Smooth muscle cell (in vitro differentiated cells): ENCODE results near the gene TUBGCP2. TPM values are rescaled to one million over a fixed set of nuclear protein-coding genes. Genes with fewer than 3 reads are reported as not detected.

Experiments
- DNase-seq: peaks from one replicate; lab custom pipeline; 2025; ENCODE audit not compliant: unreplicated experiment; lab: John Stamatoyannopoulos, UW
- H2AFZ ChIP-seq: fragments of 200-600 bp; sonication (generic); 2 replicates; pipeline ENCODE4 v1.6.0; 2016; ENCODE audit warnings: antibody characterized with exemption, low read depth, mild to moderate bottlenecking
- H3F3A ChIP-seq: fragments of 200-600 bp; sonication (generic); 2 replicates; pipeline ENCODE4 v1.6.0; 2017; ENCODE audit warnings: antibody characterized with exemption, low read depth
- H3K27ac ChIP-seq: fragments of 200-600 bp; sonication (generic); 2 replicates; pipeline ENCODE4 v1.5.1; 2016; ENCODE audit warnings: low read depth, mild to moderate bottlenecking
- H3K27me3 ChIP-seq: fragments of 200-600 bp; sonication (generic); 2 replicates; pipeline ENCODE4 v1.6.1; 2016; ENCODE audit warnings: low read depth, mild to moderate bottlenecking
- H3K36me3 ChIP-seq: fragments of 200-600 bp; sonication (generic); 2 replicates; pipeline ENCODE4 v1.5.1; 2016; ENCODE audit warnings: low read depth
- H3K4me1 ChIP-seq: fragments of 200-600 bp; sonication (generic); 2 replicates; pipeline ENCODE4 v1.5.1; 2016; ENCODE audit warnings: low read depth
- H3K4me2 ChIP-seq: fragments of 200-600 bp; sonication (generic); 2 replicates; pipeline ENCODE4 v1.6.0; 2016; ENCODE audit warnings: mild to moderate bottlenecking
- H3K4me3 ChIP-seq: fragments of 200-600 bp; sonication (generic); 2 replicates; pipeline ENCODE4 v1.5.1; 2016; ENCODE audit warnings: mild to moderate bottlenecking
- H3K79me2 ChIP-seq: fragments of 200-600 bp; sonication (generic); 2 replicates; pipeline ENCODE4 v1.6.0; 2016; ENCODE audit warnings: low read depth, mild to moderate bottlenecking
- H3K9ac ChIP-seq: fragments of 200-600 bp; sonication (generic); 2 replicates; pipeline ENCODE4 v1.6.0; 2016; ENCODE audit warnings: low read depth
- H3K9me3 ChIP-seq: fragments of 200-600 bp; sonication (generic); replicated peaks from 2 replicates; pipeline ENCODE4 v1.5.1; 2016; ENCODE audit warnings: low read depth
- H4K20me1 ChIP-seq: fragments of 200-600 bp; sonication (generic); 2 replicates; pipeline ENCODE4 v1.6.0; 2016; ENCODE audit warnings: low read depth
- CTCF ChIP-seq: fragments of 200-600 bp; sonication (generic); IDR thresholded peaks from 2 replicates; pipeline ENCODE4 v1.5.1; 2017; ENCODE audit warnings: borderline replicate concordance, mild to moderate bottlenecking, antibody characterized with exemption; ENCODE audit not compliant: insufficient read depth, poor library complexity, severe bottlenecking
- WGBS: methylation state at CpG from one replicate; pipeline ENCODE4 v1.1.7; 2016; ENCODE audit warnings: low lambda C conversion rate; 5-methylcytosine and 5-hydroxymethylcytosine counted together
- polyA plus RNA-seq: library from polyadenylated mRNA; unstranded; fragments of >200 nt; fragmentation: Nextera tagmentation; extraction: Ambion mirVana; gene quantifications from 2 replicates; pipeline ENCODE4 v1.2.1, GENCODE V29; 2016
- total RNA-seq: library from RNA; depleted of rRNA; stranded (reverse); fragments of >200 nt; gene quantifications from 2 replicates; pipeline ENCODE4 v1.2.3, GENCODE V29; 2014

Gene TUBGCP2
- total and polyA plus RNA-seq, 2 experiments from 2014 or later = 39.5 to 40.5 TPM

- Histone ChIP-seq H3K9ac (no peak overlapping the region), H3K36me3 (peaks cover 5% of the 10 kb centered on the region)
- WGBS = 99% methylated on average over 14 of the region's 14 CpGs
Measured at GRCh38 chr10:133299738-133300137, 8.9 kb downstream of the TUBGCP2 start.

GRCh38 chr10:133299224-133299623 lies 9.4 kb downstream of the TUBGCP2 start:
- peaks cover 35% of the 10 kb centered on the region for H4K20me1 ChIP-seq
- no peaks in the 10 kb centered on the region for H3K4me1 ChIP-seq
- no peaks in the 10 kb centered on the region for H3F3A ChIP-seq
- no peaks in the 10 kb centered on the region for H3K9me3 ChIP-seq
- no peak overlapping the region for H3K9ac ChIP-seq
- peaks cover 18% of the 10 kb centered on the region for H3K79me2 ChIP-seq
- no peak overlapping the region for H3K27ac ChIP-seq
- no peak overlapping the region for H3K4me3 ChIP-seq
- H3K4me2 ChIP-seq = no peak overlapping the region
- H3K27me3 ChIP-seq = no peaks in the 10 kb centered on the region
- no peak overlapping the region for H2AFZ ChIP-seq
- peaks cover 5% of the 10 kb centered on the region for H3K36me3 ChIP-seq
- WGBS = 96% methylated on average over 10 of the region's 10 CpGs
- TF ChIP-seq CTCF = no peak
- DNase-seq = no peak

More at GRCh38 chr10:133299738-133300137, 8.9 kb downstream of the TUBGCP2 start:
- no peak for TF ChIP-seq CTCF
- Histone ChIP-seq H3K4me3 (no peak overlapping the region), H3K4me1 (no peaks in the 10 kb centered on the region), H2AFZ (no peak overlapping the region), H3K27ac (no peak overlapping the region), H3K4me2 (no peak overlapping the region), H3K9me3 (no peaks in the 10 kb centered on the region), H4K20me1 (peaks cover 40% of the 10 kb centered on the region), H3K27me3 (no peaks in the 10 kb centered on the region), H3F3A (no peaks in the 10 kb centered on the region), H3K79me2 (peaks cover 24% of the 10 kb centered on the region)
- no peak for DNase-seq

GRCh38 chr10:133298466-133298865 lies 10.2 kb downstream of the TUBGCP2 start:
- DNase-seq = no peak
- Histone ChIP-seq H3K4me1 (no peaks in the 10 kb centered on the region), H3K9ac (no peak overlapping the region), H3K79me2 (peaks cover 11% of the 10 kb centered on the region), H3K4me3 (no peak overlapping the region), H3K4me2 (no peak overlapping the region), H3K27ac (no peak overlapping the region), H3F3A (no peaks in the 10 kb centered on the region), H4K20me1 (peaks cover 27% of the 10 kb centered on the region), H3K36me3 (peaks cover 5% of the 10 kb centered on the region), H3K9me3 (no peaks in the 10 kb centered on the region), H3K27me3 (no peaks in the 10 kb centered on the region), H2AFZ (no peak overlapping the region)
- WGBS = 95% methylated on average over 14 of the region's 14 CpGs
- TF ChIP-seq CTCF = no peak

GRCh38 chr10:133297504-133297903 lies 11.2 kb downstream of the TUBGCP2 start:
- TF ChIP-seq CTCF = no peak
- H4K20me1 ChIP-seq = peaks cover 18% of the 10 kb centered on the region
- peaks cover 1% of the 10 kb centered on the region for H3K79me2 ChIP-seq
- no peak overlapping the region for H3K9ac ChIP-seq
- peaks cover 5% of the 10 kb centered on the region for H3K36me3 ChIP-seq
- H3F3A ChIP-seq = no peaks in the 10 kb centered on the region
- 98% methylated on average over 10 of the region's 10 CpGs for WGBS
- H3K4me2 ChIP-seq = no peak overlapping the region
- no peaks in the 10 kb centered on the region for H3K4me1 ChIP-seq
- no peaks in the 10 kb centered on the region for H3K9me3 ChIP-seq
- H3K4me3 ChIP-seq = no peak overlapping the region
- no peak for DNase-seq
- no peak overlapping the region for H2AFZ ChIP-seq
- H3K27me3 ChIP-seq = no peaks in the 10 kb centered on the region
- H3K27ac ChIP-seq = no peak overlapping the region
